HG03378 (cell line): ENCODE data around the gene TMEM132D.

ENCODE experiments used
- ATAC-seq: cut with Tn5 transposase; IDR thresholded peaks from one replicate; pipeline ENCODE4 v1.9.1; 2021; ENCODE audit warnings: mild to moderate bottlenecking, moderate library complexity; ENCODE audit not compliant: unreplicated experiment

TMEM132D gene

GRCh38 chr12:129750421-129750820 lies 153.4 kb downstream of the TMEM132D start:
- ATAC-seq = no peak

DNA sequence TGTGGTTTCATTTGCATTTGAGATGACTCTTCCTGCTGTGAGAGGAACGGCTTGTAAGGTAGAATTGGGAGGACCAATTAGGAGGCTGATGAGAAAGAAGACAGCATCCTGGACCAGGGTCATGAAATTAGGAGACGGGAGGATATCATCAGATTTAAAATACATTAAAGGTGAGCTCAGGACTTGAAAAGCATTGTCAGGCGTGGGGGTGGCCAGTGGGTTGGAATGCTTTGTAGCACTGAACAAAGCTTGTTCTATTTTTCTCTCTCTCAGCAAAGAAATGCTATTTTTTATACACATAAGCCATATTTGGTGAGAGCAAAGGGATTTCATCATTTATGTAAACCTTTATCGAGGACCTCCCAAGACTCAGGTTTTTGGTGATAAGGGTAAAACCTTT lies 157.5 kb downstream of the TMEM132D start:
- no peak for ATAC-seq

DNA sequence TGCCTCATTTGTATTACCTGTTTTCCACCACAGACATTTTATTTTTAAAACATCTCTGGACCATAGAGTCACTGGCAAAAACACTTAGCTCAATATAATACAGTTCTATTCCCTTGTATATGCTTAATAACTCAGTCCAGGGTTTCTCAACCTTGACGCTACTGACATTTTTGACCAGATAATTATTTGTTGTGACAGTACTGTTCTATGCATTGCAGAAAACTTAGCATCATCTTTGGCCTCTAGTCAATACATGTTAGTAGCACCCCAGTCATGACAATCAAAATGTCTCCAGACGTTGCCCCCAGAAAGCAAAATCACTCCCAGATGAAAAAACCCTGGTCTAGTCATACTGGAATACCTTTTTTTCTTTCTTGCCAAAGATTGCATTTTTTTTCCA lies 174.7 kb downstream of the TMEM132D start:
- ATAC-seq = no peak

GRCh38 chr12:129727100-129727499 lies 176.7 kb downstream of the TMEM132D start:
- ATAC-seq = no peak

GRCh38 chr12:129723260-129723659 lies 180.6 kb downstream of the TMEM132D start:
- ATAC-seq = no peak

GRCh38 chr12:129720618-129721017 lies 183.2 kb downstream of the TMEM132D start:
- ATAC-seq = no peak

DNA sequence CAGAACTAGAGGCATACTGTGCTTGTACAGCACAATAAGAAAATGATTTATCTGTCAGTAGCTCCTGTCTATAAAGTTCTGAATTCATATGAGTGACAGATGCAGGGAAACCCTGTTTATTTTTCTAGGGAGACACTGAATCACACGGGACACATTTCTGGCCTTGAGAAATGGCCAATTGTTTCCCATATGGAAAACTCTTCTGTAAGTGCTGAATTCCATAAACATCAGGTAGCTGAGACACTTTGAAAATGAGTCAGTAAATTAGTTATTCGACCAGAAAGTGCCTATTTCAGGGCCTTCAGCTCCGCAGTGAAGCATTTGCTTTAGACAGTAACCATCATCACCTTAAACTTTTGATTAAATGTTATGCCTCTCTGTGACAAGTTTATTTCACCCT lies 184.4 kb downstream of the TMEM132D start:
- ATAC-seq = no peak

DNA sequence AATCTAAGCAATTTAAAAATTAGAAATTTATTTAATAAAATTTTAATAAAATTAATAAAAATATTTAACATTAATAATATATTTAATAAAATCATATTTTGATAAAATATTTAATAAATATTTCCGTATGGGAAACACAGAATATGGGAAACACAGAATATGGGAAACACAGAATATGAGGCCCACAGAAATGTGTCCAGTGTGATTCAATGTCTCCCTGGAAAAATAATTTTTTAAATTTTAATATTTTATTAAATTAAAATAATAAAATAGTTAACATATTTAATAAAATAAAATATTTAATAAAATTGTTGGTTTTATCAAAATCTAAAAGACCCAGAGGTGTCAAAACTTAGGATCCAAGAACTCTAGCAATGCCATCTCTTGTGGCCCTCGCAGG lies 186.4 kb downstream of the TMEM132D start:
- no peak for ATAC-seq

DNA sequence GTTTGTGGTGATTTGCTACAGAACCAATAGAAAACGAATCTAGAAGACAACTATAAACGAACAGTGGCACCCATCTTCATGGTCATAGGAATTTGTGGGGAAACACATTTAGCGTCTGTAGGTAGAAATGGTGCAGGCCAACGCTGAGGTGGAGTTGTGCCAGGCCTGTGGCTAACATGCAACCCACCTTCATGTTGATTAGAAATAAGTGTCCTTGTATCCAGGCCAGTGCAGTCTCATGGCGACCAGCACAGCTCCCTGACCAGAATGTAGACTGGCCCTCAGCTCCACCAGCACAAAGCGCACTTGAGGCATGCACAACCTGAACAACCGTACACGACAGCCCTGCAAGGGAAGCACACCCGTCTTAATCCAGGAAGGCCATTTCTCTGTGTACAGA lies 187.0 kb downstream of the TMEM132D start:
- ATAC-seq = no peak

- no peak for ATAC-seq
Measured at GRCh38 chr12:129706716-129707115, 197.1 kb downstream of the TMEM132D start.

DNA sequence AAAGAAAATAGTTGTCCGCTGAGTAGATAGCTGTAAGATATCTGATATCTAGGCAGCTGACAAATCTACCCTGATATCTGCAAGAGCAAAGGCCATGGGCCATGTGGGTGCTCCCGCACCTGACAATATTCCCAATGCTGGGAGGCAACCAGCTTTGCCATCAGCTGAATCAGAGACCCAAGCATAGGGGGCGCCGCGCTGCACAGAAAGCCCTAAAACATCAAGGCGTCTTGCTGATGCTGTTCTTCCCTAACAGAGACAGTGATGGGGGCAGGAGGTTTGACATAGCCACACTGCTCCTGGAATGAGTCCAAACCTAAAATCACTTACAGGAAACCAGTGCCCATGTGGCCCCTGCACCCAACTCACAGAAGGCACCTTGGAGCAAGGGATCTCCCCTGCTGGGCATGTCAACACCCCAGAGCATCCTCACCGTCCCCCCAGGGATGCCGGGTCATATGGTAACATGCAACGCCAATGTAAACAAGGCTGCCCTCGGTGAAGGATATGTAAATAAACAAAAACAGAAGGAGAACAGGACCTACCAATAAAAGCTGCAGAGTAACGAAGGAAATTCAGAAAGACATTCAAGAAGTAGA lies 199.5 kb downstream of the TMEM132D start:
- no peak for ATAC-seq

DNA sequence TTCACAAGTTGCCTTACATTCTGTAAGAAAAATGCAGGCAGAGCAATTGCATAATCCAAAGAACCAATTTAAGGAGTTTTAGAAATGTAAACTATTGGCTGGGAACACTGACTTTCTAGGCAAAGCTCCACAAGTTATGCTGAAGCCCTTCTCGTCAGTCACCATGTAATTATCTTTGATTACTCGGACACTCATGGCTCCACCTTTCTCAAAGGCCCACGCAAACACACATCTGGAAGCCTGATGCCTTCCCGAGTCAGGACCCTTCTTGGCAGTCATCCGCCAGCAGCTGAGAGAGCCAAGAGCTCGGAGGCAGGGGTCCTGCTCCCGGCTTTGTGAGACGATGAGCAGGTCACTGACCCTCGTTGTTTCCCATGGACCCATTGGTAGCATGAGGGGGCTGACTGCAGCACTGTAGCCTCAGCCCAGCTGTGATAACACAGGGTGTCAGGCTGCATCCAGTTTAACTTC lies 202.2 kb downstream of the TMEM132D start:
- no peak for ATAC-seq

- ATAC-seq = no peak
Measured at GRCh38 chr12:129700036-129700435, 203.8 kb downstream of the TMEM132D start.

DNA sequence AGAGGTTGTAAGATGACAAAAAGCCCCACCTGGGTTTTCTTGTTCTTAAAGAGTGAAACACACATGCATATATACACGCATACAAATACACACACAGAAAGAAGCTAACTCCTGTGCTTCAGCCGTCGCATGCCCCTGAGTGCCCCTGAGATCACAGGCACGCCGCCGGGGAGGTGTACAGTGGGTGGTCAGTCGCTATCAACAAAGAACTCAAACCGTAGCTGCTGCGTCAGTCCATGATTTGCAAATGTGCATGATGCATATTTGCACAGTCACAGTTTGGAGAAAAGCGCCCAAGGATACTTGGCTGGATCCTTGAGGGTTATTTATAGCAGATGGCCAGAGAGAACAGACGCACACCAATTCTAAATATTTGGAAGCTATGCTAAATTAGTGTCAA lies 206.9 kb downstream of the TMEM132D start:
- ATAC-seq = no peak

- ATAC-seq = no peak
Measured at GRCh38 chr12:129696405-129696804, 207.4 kb downstream of the TMEM132D start.

DNA sequence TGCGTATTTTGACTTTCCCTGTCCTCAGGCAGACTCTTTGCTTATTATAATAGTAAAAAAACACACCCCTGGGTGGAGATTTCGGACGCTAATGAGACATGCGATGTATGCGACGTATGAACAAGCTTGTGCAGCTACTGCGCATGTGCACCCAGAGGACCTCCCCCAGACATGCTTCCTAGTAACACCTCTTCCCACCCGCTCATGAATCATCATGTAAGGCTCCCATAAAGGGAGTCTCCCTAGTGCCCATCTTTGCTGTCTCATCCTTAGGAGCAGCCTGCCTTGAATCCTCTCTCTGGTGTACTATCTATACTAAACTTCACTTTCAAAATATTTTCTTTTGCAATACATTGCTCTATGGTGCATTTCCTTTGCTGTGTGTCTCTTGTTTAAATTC lies 210.1 kb downstream of the TMEM132D start:
- no peak for ATAC-seq

GRCh38 chr12:129687731-129688130 lies 216.1 kb downstream of the TMEM132D start:
- ATAC-seq = no peak

GRCh38 chr12:129681830-129682229 lies 222.0 kb downstream of the TMEM132D start:
- no peak for ATAC-seq

DNA sequence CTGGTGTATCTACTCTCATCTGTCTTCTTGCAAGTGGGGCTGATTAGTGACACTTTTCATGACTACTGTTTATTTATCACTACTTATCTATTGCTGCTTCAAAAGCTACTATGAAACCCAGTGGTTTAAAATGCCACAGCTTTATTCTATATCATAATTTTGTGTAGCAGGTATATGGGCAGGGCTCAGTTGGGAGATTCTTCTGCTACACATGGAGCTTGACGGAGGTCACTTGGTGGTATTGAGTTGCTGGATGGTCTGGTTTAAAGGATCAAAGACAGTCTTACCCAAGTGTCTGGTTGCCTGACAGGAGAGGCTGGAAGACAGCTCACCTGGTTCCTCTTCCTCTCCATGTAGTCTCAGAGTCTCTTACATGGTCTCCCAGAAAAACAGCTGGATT lies 222.7 kb downstream of the TMEM132D start:
- ATAC-seq = no peak

GRCh38 chr12:129676411-129676810 lies 227.4 kb downstream of the TMEM132D start:
- no peak for ATAC-seq

DNA sequence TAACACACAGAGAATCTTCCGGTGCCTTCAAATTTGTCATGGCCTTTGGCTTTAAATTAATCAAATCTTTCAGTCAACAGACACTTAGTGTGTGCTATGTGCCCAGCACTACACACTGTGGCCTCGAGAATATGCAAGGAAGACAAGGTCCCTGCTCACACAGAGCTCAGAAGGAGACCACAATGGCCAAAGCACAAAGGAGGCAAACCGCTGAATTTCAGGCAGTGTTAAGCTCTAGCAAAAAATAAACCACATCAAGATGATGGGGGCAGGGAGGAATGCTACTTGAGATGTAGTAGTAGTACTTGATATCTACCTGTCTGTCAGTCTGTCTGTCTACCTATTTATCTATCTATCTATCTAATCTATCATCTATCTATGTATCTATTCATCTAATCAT lies 227.9 kb downstream of the TMEM132D start:
- no peak for ATAC-seq

GRCh38 chr12:129675496-129675895 lies 228.3 kb downstream of the TMEM132D start:
- ATAC-seq = no peak

GRCh38 chr12:129673806-129674205 lies 230.0 kb downstream of the TMEM132D start:
- ATAC-seq = no peak
